PC-3 (cell line): Measurements from ENCODE around the gene SLC9A8.

Experiments
- CTCF ChIP-seq: fragments of 300-600 bp; sonication (generic); conservative IDR thresholded peaks from 2 replicates; pipeline ENCODE4 v1.5.1; 2017; ENCODE audit warnings: antibody characterized with exemption, low read depth, mild to moderate bottlenecking, low read length
- EZH2 ChIP-seq: fragments of 300-600 bp; sonication (generic); IDR thresholded peaks from one replicate; pipeline ENCODE4 v1.6.1; 2017; ENCODE audit warnings: antibody characterized with exemption, mild to moderate bottlenecking, low read length; ENCODE audit not compliant: unreplicated experiment

- TF ChIP-seq CTCF = no peak
- TF ChIP-seq EZH2 = no peak
Measured at GRCh38 chr20:49831022-49831769, 18.6 kb downstream of the SLC9A8 start.
